T-helper 2 cell (primary cell): ENCODE results near the gene TPCN2.

ENCODE experiments used
- DNase-seq, 5 experiments: peaks; one replicate each; pipeline versions ENCODE4 v3.0.0 to v3.0.0-alpha.2; 2012 to 2022

Gene TPCN2

GRCh38 chr11:69058511-69059270, 10.0 kb downstream of the TPCN2 start:
- DNase-seq, result no peak

- no peak for DNase-seq
Measured at GRCh38 chr11:69059429-69059828, 10.7 kb downstream of the TPCN2 start.

GRCh38 chr11:69059985-69060384, 11.3 kb downstream of the TPCN2 start:
- DNase-seq, result no peak

GRCh38 chr11:69060806-69061712, 12.3 kb downstream of the TPCN2 start:
- DNase-seq, result no peak

GRCh38 chr11:69061713-69062053, 13.0 kb downstream of the TPCN2 start:
- DNase-seq, result no peak

- no peak for DNase-seq
Measured at GRCh38 chr11:69062169-69062855, 13.6 kb downstream of the TPCN2 start.

GRCh38 chr11:69062873-69063651, 14.3 kb downstream of the TPCN2 start:
- no peak for DNase-seq

- DNase-seq, result no peak
Measured at GRCh38 chr11:69063652-69064260, 15.0 kb downstream of the TPCN2 start.

GRCh38 chr11:69064394-69064957, 15.7 kb downstream of the TPCN2 start:
- no peak for DNase-seq

GRCh38 chr11:69065147-69065710, 16.5 kb downstream of the TPCN2 start:
- no peak for DNase-seq

GRCh38 chr11:69066122-69067112, 17.7 kb downstream of the TPCN2 start:
- no peak for DNase-seq

GRCh38 chr11:69067200-69067599, 18.5 kb downstream of the TPCN2 start:
- no peak for DNase-seq

GRCh38 chr11:69071086-69071800, 22.5 kb downstream of the TPCN2 start:
- no peak for DNase-seq

- no peak for DNase-seq
Measured at GRCh38 chr11:69071956-69072355, 23.2 kb downstream of the TPCN2 start.

- DNase-seq, result no peak
Measured at GRCh38 chr11:69073469-69073868, 24.7 kb downstream of the TPCN2 start.

GRCh38 chr11:69074375-69075140, 25.8 kb downstream of the TPCN2 start:
- DNase-seq, result no peak

GRCh38 chr11:69075421-69076128, 26.8 kb downstream of the TPCN2 start:
- no peak for DNase-seq
